ENCODE results near the gene WNT9B. TPM values are rescaled to one million over a fixed set of nuclear protein-coding genes. Genes with fewer than 3 reads are reported as not detected.
A peak's percentile ranks its signal among the peaks of the same experiment; 100 is the strongest.

Gene WNT9B
- total RNA-seq, 1 donor from 2014 or later, result not detected

GRCh38 chr17:46869975-46870803, 18.8 kb downstream of the WNT9B start:
- FAIRE-seq (peak; percentile 52), DNase-seq (ENCODE audit: low read depth) (no peak)
- Histone ChIP-seq H3K4me3 (ENCODE audit: low read depth, low read length) (no peak overlapping the region), H3K27me3 (ENCODE audit: control insufficient read depth, insufficient read depth, low read length) (peaks cover 2% of the 10 kb centered on the region), H3K36me3 (ENCODE audit: control insufficient read depth, insufficient read depth, low read length) (no peaks in the 10 kb centered on the region)
- TF ChIP-seq CTCF (IDR thresholded peaks at IDR 0.05; ENCODE audit: insufficient read depth, low read length, severe bottlenecking), result no peak

GRCh38 chr17:46872421-46872820, 21.0 kb downstream of the WNT9B start:
- FAIRE-seq, result no peak
- Histone ChIP-seq H3K4me3 (ENCODE audit: low read depth, low read length) (no peak overlapping the region), H3K36me3 (ENCODE audit: control insufficient read depth, insufficient read depth, low read length) (no peaks in the 10 kb centered on the region), H3K27me3 (ENCODE audit: control insufficient read depth, insufficient read depth, low read length) (no peaks in the 10 kb centered on the region)
- no peak for DNase-seq (ENCODE audit: low read depth)
- TF ChIP-seq CTCF (IDR thresholded peaks at IDR 0.05; ENCODE audit: insufficient read depth, low read length, severe bottlenecking), result no peak

DNA sequence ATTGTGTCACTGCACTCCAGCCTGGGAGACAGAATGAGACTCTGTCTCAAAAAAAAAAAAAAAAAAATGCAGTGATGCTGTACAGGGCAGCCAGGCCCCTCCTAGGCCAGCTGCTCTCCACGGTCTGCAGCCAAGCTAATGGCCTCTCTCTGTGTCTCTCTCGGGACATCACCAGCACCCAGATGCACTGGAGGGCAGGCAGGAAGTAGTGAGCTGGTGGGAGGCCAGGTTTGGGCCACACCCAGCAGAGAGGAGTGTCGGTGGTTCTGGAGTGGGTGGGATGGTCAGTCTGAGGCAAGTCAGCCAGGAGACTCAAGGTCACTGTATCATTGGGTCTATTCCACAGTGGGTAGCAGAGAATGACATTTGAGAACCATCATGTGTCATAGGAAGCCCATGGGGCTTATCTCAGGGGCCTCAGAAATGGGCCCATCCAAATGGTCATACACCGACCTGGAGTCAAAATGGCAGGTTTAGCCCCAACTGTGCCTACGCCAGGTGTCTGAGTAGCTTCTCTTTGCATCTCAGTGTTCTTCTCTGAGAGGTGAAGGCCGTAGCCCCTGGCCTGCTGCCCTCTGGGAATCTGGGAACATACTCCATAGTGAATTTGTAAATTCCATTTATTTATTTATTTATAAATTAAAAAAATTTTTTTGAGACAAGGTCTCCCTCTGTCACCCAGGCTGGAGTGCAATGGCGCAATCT, 22.7 kb downstream of the WNT9B start:
- TF ChIP-seq CTCF (IDR thresholded peaks at IDR 0.05; ENCODE audit: insufficient read depth, low read length, severe bottlenecking), result no peak
- no peaks in the 10 kb centered on the region for H3K27me3 ChIP-seq (ENCODE audit: control insufficient read depth, insufficient read depth, low read length)
- DNase-seq (ENCODE audit: low read depth), result no peak
- no peak overlapping the region for H3K4me3 ChIP-seq (ENCODE audit: low read depth, low read length)
- no peaks in the 10 kb centered on the region for H3K36me3 ChIP-seq (ENCODE audit: control insufficient read depth, insufficient read depth, low read length)
- peak; percentile 55 for FAIRE-seq

GRCh38 chr17:46874906-46875305, 23.5 kb downstream of the WNT9B start:
- DNase-seq (ENCODE audit: low read depth) (no peak), FAIRE-seq (no peak)
- Histone ChIP-seq H3K4me3 (ENCODE audit: low read depth, low read length) (no peak overlapping the region), H3K36me3 (ENCODE audit: control insufficient read depth, insufficient read depth, low read length) (no peaks in the 10 kb centered on the region), H3K27me3 (ENCODE audit: control insufficient read depth, insufficient read depth, low read length) (no peaks in the 10 kb centered on the region)
- no peak for TF ChIP-seq CTCF (IDR thresholded peaks at IDR 0.05; ENCODE audit: insufficient read depth, low read length, severe bottlenecking)

GRCh38 chr17:46875849-46876352, 24.5 kb downstream of the WNT9B start:
- TF ChIP-seq CTCF (IDR thresholded peaks at IDR 0.05; ENCODE audit: insufficient read depth, low read length, severe bottlenecking), result no peak
- no peaks in the 10 kb centered on the region for H3K36me3 ChIP-seq (ENCODE audit: control insufficient read depth, insufficient read depth, low read length)
- no peaks in the 10 kb centered on the region for H3K27me3 ChIP-seq (ENCODE audit: control insufficient read depth, insufficient read depth, low read length)
- H3K4me3 ChIP-seq (ENCODE audit: low read depth, low read length), result no peak overlapping the region
- peak; percentile 40 for FAIRE-seq
- DNase-seq (ENCODE audit: low read depth), result no peak
